H1 (cell line): Measurements from ENCODE around the gene MAP1LC3C.

Experiments
- BACH1 ChIP-seq: IDR thresholded peaks from 2 replicates; pipeline ENCODE4 v1.6.1; 2012; ENCODE audit warnings: low read length, improper control_type of control experiment
- NANOG ChIP-seq: IDR thresholded peaks from 2 replicates; pipeline ENCODE4 v1.6.1; 2011; ENCODE audit warnings: low read length, low read depth, mild to moderate bottlenecking, inconsistent platforms; ENCODE audit not compliant: insufficient read depth, poor library complexity, severe bottlenecking
- POLR2A ChIP-seq, 2 experiments: IDR thresholded peaks; 1 replicate in 1 of 2; 2 replicates in 1 of 2; pipeline ENCODE4 v1.6.1; 2011; ENCODE audit warnings: low read depth in 2 of 2, low read length in 2 of 2, mild to moderate bottlenecking in 2 of 2; ENCODE audit errors: control extremely low read depth in 1 of 2
- RAD21 ChIP-seq, 2 experiments: IDR thresholded peaks in 1 of 2; conservative IDR thresholded peaks in 1 of 2; 2 replicates each; pipeline ENCODE4 v1.6.1; 2011; ENCODE audit warnings: low read depth in 2 of 2, low read length in 2 of 2, improper control_type of control experiment in 1 of 2, inconsistent platforms in 1 of 2, mild to moderate bottlenecking in 1 of 2, moderate library complexity in 1 of 2
- RFX5 ChIP-seq: IDR thresholded peaks from 2 replicates; pipeline ENCODE4 v1.6.1; 2011; ENCODE audit warnings: low read depth, low read length, improper control_type of control experiment, borderline replicate concordance
- SIRT6 ChIP-seq: IDR thresholded peaks from one replicate; pipeline ENCODE4 v1.7.1; 2012; ENCODE audit warnings: low read length, inconsistent platforms
- SP1 ChIP-seq: IDR thresholded peaks from 2 replicates; pipeline ENCODE4 v1.6.1; 2011; ENCODE audit warnings: low read depth, low read length

DNA sequence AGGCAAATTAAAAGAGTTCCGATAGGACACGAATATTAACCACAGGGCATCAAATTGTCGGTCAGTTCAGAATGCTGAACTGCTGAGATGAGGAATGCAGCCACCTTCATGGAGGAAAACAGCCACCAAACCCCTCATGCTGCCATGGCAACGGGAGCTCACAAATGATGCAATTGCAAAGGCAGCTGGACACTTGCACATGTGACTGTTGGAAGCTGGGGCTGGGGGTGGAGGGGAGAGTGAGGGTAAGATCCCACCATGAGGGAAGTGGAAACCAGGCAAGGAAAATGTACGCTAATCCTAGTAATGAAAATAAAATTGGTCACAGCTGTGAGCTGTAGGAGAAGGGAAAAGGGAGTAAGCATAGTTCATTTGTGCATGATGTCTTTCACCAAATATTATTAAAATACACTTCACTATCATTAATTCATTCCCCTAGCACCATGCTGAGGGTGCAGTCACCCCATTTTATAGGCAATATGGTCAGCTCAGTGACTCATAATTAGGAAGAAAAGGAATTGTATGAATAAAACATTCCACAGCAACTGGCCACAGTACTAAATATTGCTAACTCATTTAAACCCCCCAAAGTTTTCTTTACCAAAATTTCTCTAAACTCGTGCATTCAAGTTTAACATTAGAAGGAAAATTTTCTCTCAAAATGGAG is 26.1 kb downstream of the MAP1LC3C start:
- TF ChIP-seq POLR2A (IDR thresholded peaks at IDR 0.05; ENCODE audit: control extremely low read depth in 1 of 2, low read depth in 2 of 2, low read length in 2 of 2) (no peak), RFX5 (no peak), BACH1 (no peak), SIRT6 (no peak), NANOG (no peak), RAD21 (IDR thresholded peaks at IDR 0.05 in 1 of 2, conservative IDR thresholded peaks at IDR 0.05 in 1 of 2; ENCODE audit: low read depth in 2 of 2, low read length in 2 of 2) (no peak), SP1 (no peak)
